CD14-positive monocyte (primary cell): ENCODE measurements around the gene NFYB. TPM values are rescaled to one million over a fixed set of nuclear protein-coding genes. Genes with fewer than 3 reads are reported as not detected.

Experiments used
- DNase-seq, 3 donors: peaks; one replicate each; pipeline ENCODE4 v3.0.0-alpha.2; 2011 to 2022
- H2AFZ ChIP-seq: 2 replicates; pipeline ENCODE4 v1.6.0; 2012; ENCODE audit warnings: mild to moderate bottlenecking, low read depth, low read length, inconsistent platforms; ENCODE audit not compliant: insufficient read depth, poor library complexity, severe bottlenecking
- H3K27ac ChIP-seq, 2 donors: 1 replicate in 1 of 2; 2 replicates in 1 of 2; pipeline ENCODE4 v1.5.1; 2012 to 2013; ENCODE audit warnings: low read length in 2 of 2, control low read depth in 1 of 2, inconsistent platforms in 1 of 2, low read depth in 1 of 2, mild to moderate bottlenecking in 1 of 2
- H3K27me3 ChIP-seq, 2 donors: one replicate each; pipeline versions ENCODE4 v1.6.0 to v1.6.1; 2011 to 2013; ENCODE audit warnings: low read length in 2 of 2; ENCODE audit not compliant: control insufficient read depth in 2 of 2, insufficient read depth in 2 of 2
- H3K36me3 ChIP-seq, 2 donors: replicated peaks in 1 of 2; 1 replicate in 1 of 2; 2 replicates in 1 of 2; pipeline versions ENCODE4 v1.5.1 to v1.6.1; 2012 to 2013; ENCODE audit warnings: low read length in 2 of 2, control low read depth in 1 of 2, inconsistent platforms in 1 of 2, mild to moderate bottlenecking in 1 of 2; ENCODE audit not compliant: insufficient read depth in 2 of 2, control insufficient read depth in 1 of 2
- H3K4me1 ChIP-seq, 2 donors: 1 replicate in 1 of 2; 2 replicates in 1 of 2; pipeline versions ENCODE4 v1.5.1 to v1.6.1; 2012 to 2013; ENCODE audit warnings: low read length in 2 of 2, control low read depth in 1 of 2, inconsistent platforms in 1 of 2, mild to moderate bottlenecking in 1 of 2, moderate library complexity in 1 of 2; ENCODE audit not compliant: insufficient read depth in 2 of 2, control insufficient read depth in 1 of 2
- H3K4me2 ChIP-seq: replicated peaks from 2 replicates; pipeline ENCODE3; 2012; ENCODE audit warnings: low read length, moderate library complexity, mild to moderate bottlenecking; ENCODE audit not compliant: poor library complexity, severe bottlenecking; ENCODE audit errors: extremely low read depth
- H3K4me3 ChIP-seq, 3 experiments: fragments of 200-600 bp in 1 of 3; sonication (generic) in 1 of 3; replicated peaks in 1 of 3; 1 replicate in 2 of 3; 2 replicates in 1 of 3; pipeline ENCODE4 v1.5.1; 2011 to 2013; ENCODE audit warnings: low read length in 3 of 3, mild to moderate bottlenecking in 3 of 3, control low read depth in 2 of 3, low read depth in 2 of 3, inconsistent platforms in 1 of 3, moderate library complexity in 1 of 3
- H3K79me2 ChIP-seq: 2 replicates; pipeline ENCODE4 v1.6.0; 2012; ENCODE audit warnings: mild to moderate bottlenecking, control low read depth, inconsistent platforms, low read length, moderate library complexity; ENCODE audit not compliant: insufficient read depth
- H3K9ac ChIP-seq: 2 replicates; pipeline ENCODE4 v1.6.0; 2017; ENCODE audit warnings: low read length, mild to moderate bottlenecking; ENCODE audit not compliant: insufficient read depth, poor library complexity, severe bottlenecking
- H3K9me3 ChIP-seq, 2 donors: replicated peaks in 1 of 2; 1 replicate in 1 of 2; 2 replicates in 1 of 2; pipeline versions ENCODE4 v1.5.1 to v1.6.1; 2012 to 2013; ENCODE audit warnings: low read length in 2 of 2, control low read depth in 1 of 2; ENCODE audit not compliant: control insufficient read depth in 1 of 2, insufficient read depth in 1 of 2
- H4K20me1 ChIP-seq: 2 replicates; pipeline ENCODE4 v1.6.0; 2012; ENCODE audit warnings: mild to moderate bottlenecking, low read length, control low read depth, moderate library complexity; ENCODE audit not compliant: insufficient read depth
- H3K27ac Mint-ChIP-seq, 7 donors: one replicate each; pipeline ENCODE4 v1.8.0; 2020; ENCODE audit warnings: mild to moderate bottlenecking in 7 of 7, mixed read lengths in 7 of 7, moderate library complexity in 6 of 7, inconsistent platforms in 2 of 7
- H3K27me3 Mint-ChIP-seq, 3 donors: one replicate each; pipeline ENCODE4 v1.8.0; 2021 to 2022; ENCODE audit warnings: low read depth in 3 of 3, mild to moderate bottlenecking in 3 of 3, mixed read lengths in 3 of 3, moderate library complexity in 3 of 3, inconsistent platforms in 1 of 3
- H3K36me3 Mint-ChIP-seq, 2 donors: one replicate each; pipeline ENCODE4 v1.8.0; 2020; ENCODE audit warnings: mixed read lengths in 2 of 2, inconsistent platforms in 1 of 2, mild to moderate bottlenecking in 1 of 2
- H3K4me1 Mint-ChIP-seq: one replicate; pipeline ENCODE4 v1.8.0; 2020; ENCODE audit warnings: mild to moderate bottlenecking, mixed read lengths
- H3K4me3 Mint-ChIP-seq, 2 donors: one replicate each; pipeline ENCODE4 v1.8.0; 2020; ENCODE audit warnings: mild to moderate bottlenecking in 2 of 2, mixed read lengths in 2 of 2, moderate library complexity in 1 of 2
- H3K9me3 Mint-ChIP-seq, 7 donors: one replicate each; pipeline ENCODE4 v1.8.0; 2020 to 2022; ENCODE audit warnings: mixed read lengths in 7 of 7, mild to moderate bottlenecking in 6 of 7, moderate library complexity in 6 of 7, inconsistent platforms in 2 of 7
- WGBS: methylation state at CpG from one replicate; pipeline ENCODE4 v1.1.5; 2013; ENCODE audit warnings: missing lambda C conversion rate; ENCODE audit not compliant: insufficient coverage; 5-methylcytosine and 5-hydroxymethylcytosine counted together
- intact Hi-C, 2 donors: fragments of 100-400 bp; cut with micrococcal nuclease; formaldehyde crosslinking; loops; one replicate each; pipeline versions ENCODE4 v1.15.0 to v1.15.1; 2023
- polyA plus RNA-seq, 3 donors: library from polyadenylated mRNA; depleted of rRNA in 1 of 3; unstranded in 2 of 3; stranded (reverse) in 1 of 3; fragments of 300-500 nt in 2 of 3; fragments of >200 nt in 1 of 3; fragmentation: Illumina TruSeq in 2 of 3; gene quantifications; 1 replicate in 2 of 3; 2 replicates in 1 of 3; pipeline ENCODE4 v1.2.3, GENCODE V29; 2012 to 2021
- TF ChIP-seq, protein P1 (sequence below): fragments of 200-600 bp; IDR thresholded peaks from one replicate; pipeline ENCODE4 v1.8.0; 2022; ENCODE audit warnings: antibody characterized with exemption, mild to moderate bottlenecking

The NFYB gene
- polyA plus RNA-seq, 3 donors = 11.6 to 14.6 (median 12.3) TPM

GRCh38 chr12:104095289-104095688 is 42.7 kb downstream of the NFYB start:
- H3K4me3 ChIP-seq = no peak overlapping the region
- H3K36me3 ChIP-seq = peaks cover 92 to 97% of the 10 kb centered on the region in 2 donors
- no peaks in the 10 kb centered on the region for H4K20me1 ChIP-seq
- H3K4me1 ChIP-seq = no peaks in the 10 kb centered on the region
- Mint-ChIP-seq H3K27ac (no peak overlapping the region), H3K36me3 (peaks cover 70 to 79% of the 10 kb centered on the region in 2 donors), H3K4me3 (no peak overlapping the region), H3K9me3 (no peaks in the 10 kb centered on the region), H3K27me3 (no peaks in the 10 kb centered on the region), H3K4me1 (no peaks in the 10 kb centered on the region)
- no peak overlapping the region for H3K4me2 ChIP-seq
- no peaks in the 10 kb centered on the region for H3K27me3 ChIP-seq
- WGBS = no CpG with 5 or more reads among the region's 1 CpG
- H3K9me3 ChIP-seq = no peaks in the 10 kb centered on the region
- no peak overlapping the region for H3K9ac ChIP-seq
- H3K79me2 ChIP-seq = no peaks in the 10 kb centered on the region
- DNase-seq = no peak
- H2AFZ ChIP-seq = no peak overlapping the region
- H3K27ac ChIP-seq = no peak overlapping the region
- TF ChIP-seq, protein P1, sequence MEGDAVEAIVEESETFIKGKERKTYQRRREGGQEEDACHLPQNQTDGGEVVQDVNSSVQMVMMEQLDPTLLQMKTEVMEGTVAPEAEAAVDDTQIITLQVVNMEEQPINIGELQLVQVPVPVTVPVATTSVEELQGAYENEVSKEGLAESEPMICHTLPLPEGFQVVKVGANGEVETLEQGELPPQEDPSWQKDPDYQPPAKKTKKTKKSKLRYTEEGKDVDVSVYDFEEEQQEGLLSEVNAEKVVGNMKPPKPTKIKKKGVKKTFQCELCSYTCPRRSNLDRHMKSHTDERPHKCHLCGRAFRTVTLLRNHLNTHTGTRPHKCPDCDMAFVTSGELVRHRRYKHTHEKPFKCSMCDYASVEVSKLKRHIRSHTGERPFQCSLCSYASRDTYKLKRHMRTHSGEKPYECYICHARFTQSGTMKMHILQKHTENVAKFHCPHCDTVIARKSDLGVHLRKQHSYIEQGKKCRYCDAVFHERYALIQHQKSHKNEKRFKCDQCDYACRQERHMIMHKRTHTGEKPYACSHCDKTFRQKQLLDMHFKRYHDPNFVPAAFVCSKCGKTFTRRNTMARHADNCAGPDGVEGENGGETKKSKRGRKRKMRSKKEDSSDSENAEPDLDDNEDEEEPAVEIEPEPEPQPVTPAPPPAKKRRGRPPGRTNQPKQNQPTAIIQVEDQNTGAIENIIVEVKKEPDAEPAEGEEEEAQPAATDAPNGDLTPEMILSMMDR = no peak
- intact Hi-C loops = no loop called here

DNA sequence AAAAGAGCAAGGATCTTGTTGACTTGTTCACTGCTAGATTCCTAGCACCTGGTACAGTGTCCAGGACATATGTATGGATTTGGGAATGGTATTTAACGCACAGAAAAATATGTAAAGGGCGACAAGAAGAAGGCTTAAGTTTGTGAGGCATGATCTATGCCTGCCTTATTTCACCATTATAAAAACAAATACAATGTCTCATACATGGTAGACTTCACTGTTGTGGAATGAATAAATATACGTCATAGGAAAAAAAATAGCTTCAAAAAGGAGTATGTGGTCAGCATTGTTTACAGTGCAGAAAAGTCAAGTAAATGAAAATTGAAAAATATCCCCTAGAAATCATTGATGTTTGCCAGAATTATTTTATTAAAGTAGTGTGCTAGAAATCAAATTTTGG is 43.7 kb downstream of the NFYB start:
- Histone ChIP-seq H3K27me3 (no peaks in the 10 kb centered on the region), H3K27ac (no peak overlapping the region), H3K4me2 (no peak overlapping the region), H3K4me3 (no peak overlapping the region), H2AFZ (no peak overlapping the region), H3K9ac (no peak overlapping the region), H3K4me1 (no peaks in the 10 kb centered on the region), H3K9me3 (no peaks in the 10 kb centered on the region), H4K20me1 (no peaks in the 10 kb centered on the region), H3K79me2 (no peaks in the 10 kb centered on the region), H3K36me3 (peaks cover 84 to 97% of the 10 kb centered on the region in 2 donors)
- Mint-ChIP-seq H3K4me1 (no peaks in the 10 kb centered on the region), H3K9me3 (no peaks in the 10 kb centered on the region), H3K27ac (no peak overlapping the region), H3K27me3 (no peaks in the 10 kb centered on the region), H3K36me3 (peaks cover 76 to 81% of the 10 kb centered on the region in 2 donors), H3K4me3 (no peak overlapping the region)
- no CpG with 5 or more reads among the region's 3 CpGs for WGBS
- no peak for DNase-seq
- intact Hi-C loops = no loop called here
- TF ChIP-seq, protein P1 = no peak
